ENCODE data around the gene POU3F1.

The POU3F1 gene

GRCh38 chr1:38028105-38028591 is 18.4 kb downstream of the POU3F1 start:
- DNase-seq (ENCODE audit: low spot score) = no peak

- DNase-seq (ENCODE audit: low spot score) = no peak
Measured at GRCh38 chr1:38027201-38028104, 19.1 kb downstream of the POU3F1 start.

DNA sequence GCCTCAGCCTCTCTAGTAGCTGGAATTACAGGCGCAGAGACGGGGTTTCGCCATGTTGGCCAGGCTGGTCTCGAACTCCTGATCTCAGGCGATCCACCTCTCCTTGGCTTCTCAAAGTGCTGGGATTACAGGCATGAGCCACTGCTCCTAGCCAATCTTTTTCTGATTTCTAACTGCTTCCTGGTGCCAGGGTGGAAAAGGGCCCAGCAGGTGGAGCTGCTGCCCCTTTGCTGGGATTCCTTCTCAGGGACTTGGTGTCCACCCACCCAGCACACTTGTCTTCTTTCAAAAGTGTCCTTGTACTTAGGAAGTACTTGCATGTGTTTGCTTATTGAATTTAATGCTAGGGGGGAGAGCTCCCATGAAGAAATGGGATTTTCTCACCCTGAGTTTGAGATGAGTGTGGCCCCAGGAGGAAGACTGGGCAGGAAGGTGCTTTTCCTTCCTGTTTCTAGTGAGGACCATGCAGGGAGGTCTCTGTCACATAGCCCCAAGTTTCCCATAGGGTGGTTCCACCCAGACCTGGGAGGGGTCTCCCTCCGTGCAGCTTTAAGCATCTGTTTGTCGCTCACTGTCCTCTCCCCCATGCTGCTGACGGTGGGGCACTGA is 19.9 kb downstream of the POU3F1 start:
- DNase-seq (ENCODE audit: low spot score) = no peak

DNA sequence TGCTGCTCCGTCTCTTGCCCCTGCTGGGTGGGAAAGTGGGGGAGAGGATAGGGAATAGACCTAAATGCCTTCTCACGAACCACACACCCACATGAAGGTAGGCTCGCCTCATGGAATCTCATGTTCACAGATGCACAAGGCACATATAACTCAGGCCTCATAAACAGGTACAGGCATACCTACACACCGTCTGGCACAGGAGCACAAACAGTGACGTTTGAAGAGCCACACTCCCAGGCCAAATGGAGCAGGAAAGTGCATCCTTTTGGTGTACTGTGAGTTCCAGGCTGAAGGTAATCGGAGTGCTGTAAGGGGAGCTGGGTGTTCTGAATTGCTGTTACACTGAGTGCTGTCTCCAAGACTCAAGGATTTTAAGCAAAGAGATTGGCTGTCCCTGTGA is 20.9 kb downstream of the POU3F1 start:
- DNase-seq (ENCODE audit: low spot score) = no peak

- no peak for DNase-seq (ENCODE audit: low spot score)
Measured at GRCh38 chr1:38025233-38025632, 21.4 kb downstream of the POU3F1 start.

- DNase-seq (ENCODE audit: low spot score) = no peak
Measured at GRCh38 chr1:38022810-38023209, 23.8 kb downstream of the POU3F1 start.

DNA sequence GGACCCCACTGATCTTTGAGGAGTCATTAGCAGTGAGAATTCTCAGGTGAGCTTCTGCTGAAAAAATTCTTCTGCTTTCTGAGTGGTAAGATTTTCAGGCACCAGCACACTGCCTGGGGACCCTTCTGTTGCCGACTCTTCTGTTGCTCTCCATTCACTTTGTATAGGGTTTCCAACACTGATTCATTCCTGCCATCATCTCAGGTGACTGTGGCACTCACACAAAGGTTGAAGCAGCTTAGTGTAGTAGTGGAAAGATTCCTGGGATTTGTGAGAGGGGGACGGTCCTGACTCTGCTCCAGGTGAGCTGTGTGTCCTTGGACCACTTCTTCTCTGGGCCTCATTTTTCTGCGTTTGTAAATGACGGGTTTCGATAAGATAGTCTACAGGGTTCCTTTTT is 24.6 kb downstream of the POU3F1 start:
- no peak for DNase-seq (ENCODE audit: low spot score)

- no peak for DNase-seq (ENCODE audit: low spot score)
Measured at GRCh38 chr1:38020396-38020795, 26.2 kb downstream of the POU3F1 start.

GRCh38 chr1:38018864-38019343 is 27.7 kb downstream of the POU3F1 start:
- DNase-seq (ENCODE audit: low spot score) = no peak

DNA sequence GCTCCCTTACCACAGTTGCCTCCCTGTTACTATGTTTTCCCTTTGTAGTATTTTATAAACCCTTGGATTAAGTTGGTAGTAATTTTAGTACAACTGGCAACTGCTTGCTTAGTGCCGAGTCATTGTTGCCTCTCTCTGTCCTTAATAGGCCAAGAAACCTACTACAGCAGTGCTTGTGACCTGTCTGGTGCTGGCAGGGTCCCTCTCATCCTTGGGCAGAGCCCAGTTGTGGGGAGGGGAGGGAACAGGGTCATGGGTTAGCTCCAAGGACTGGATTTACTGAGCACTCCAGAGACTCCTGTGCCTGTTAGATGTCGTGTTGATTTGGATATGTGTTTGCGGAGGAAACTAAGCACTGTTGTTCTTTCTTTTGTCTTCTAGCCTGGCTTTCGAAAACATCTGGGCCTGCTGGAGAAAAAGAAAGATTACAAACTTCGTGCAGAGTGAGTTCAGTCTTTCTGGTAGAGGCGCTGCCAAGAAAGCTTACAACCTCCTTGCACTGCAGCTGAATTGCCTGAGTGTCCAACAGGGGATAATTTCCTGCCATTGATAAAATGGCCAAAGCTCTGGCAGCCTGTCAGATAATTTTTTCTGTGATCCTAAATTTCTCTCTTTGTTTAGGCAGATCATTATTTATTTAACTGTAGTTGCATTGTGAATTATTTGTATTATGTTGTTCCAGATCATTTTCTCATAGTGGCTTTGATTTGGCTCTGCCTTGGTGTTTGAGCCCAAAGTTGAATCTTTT is 30.4 kb downstream of the POU3F1 start:
- no peak for DNase-seq (ENCODE audit: low spot score)

- no peak for DNase-seq (ENCODE audit: low spot score)
Measured at GRCh38 chr1:38014724-38015424, 31.7 kb downstream of the POU3F1 start.

GRCh38 chr1:38014171-38014570 is 32.4 kb downstream of the POU3F1 start:
- DNase-seq (ENCODE audit: low spot score) = no peak

DNA sequence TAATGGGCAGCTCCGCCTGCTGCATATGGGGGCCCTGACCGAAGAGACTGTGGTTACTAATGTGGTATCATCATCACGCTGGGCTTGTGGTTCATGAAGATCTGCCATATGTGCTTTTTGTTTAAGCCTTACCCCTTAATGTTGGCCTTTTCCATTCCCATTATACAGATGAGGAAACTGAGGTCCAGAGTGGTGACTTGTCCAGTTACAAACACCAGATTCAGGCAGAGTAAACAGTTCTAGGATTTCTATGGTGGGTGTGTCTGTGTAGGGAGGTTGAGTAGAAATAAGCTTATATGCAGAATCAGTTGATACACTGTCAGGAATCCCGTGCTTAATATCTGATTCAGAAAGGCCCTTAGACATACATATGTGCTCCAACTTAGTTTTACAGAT is 33.4 kb downstream of the POU3F1 start:
- DNase-seq (ENCODE audit: low spot score) = no peak

GRCh38 chr1:38012363-38013226 is 34.0 kb downstream of the POU3F1 start, which contains the start of gene UTP11:
TSS of gene UTP11 (plus strand) at chr1:38012734. CDS start at chr1:38012803, 69 bp downstream.
- peak; percentile 99 for DNase-seq (ENCODE audit: low spot score)

- no peak for DNase-seq (ENCODE audit: low spot score)
Measured at GRCh38 chr1:38009841-38010180, 36.8 kb downstream of the POU3F1 start.

GRCh38 chr1:38009088-38009840 is 37.3 kb downstream of the POU3F1 start:
- DNase-seq (ENCODE audit: low spot score) = no peak

DNA sequence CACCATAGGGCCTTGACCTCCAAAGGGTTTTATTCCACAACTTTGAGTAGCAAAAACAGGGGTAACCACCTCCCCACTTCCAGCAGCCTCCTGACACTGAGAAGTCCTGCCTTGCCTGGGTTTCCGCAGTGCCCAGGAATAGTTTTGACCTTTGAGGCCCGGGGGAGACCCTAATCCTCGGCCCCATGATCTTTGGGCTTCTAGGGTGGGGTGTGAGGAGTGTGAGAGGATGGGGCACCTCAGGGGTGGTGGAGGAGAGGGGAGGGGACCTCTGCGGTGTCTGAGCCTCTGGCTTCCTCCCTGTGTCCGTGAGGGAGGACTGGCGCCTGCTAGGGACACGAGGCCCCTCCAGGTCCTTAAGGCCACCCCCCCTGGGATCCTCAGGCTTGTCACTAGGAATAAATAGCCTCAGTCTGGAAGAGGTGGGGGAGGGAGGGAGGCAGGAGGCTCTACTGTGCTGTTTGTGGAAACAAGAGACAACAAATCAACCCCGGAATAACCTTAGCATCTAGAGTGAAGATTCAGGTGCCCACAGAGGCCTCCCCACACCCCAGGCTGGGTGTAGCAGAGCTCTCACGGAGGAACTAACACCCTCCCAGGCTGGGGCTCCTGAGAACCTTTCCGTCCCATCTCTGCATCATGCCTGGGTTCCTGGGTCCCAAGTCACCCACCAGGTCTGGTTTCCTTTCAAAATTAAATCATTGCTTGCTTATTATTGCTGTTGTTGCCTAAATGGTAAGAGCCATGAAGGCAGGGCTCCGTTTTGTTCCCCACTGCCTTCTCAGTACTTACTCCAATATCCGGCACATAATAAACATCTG is 40.4 kb downstream of the POU3F1 start:
- no peak for DNase-seq (ENCODE audit: low spot score)

GRCh38 chr1:38005195-38006007 is 41.2 kb downstream of the POU3F1 start, which contains the start of gene FHL3:
TSS of gene FHL3 (minus strand) at chr1:38005514. CDS start at chr1:37999412, 6,102 bp downstream.
- no peak for DNase-seq (ENCODE audit: low spot score)
